ENCODE data around the gene SIL1.

- TF ChIP-seq CTCF (IDR thresholded peaks at IDR 0.05) (no peak), POLR2A (IDR thresholded peaks at IDR 0.05) (no peak), POLR2AphosphoS5 (IDR thresholded peaks at IDR 0.05) (no peak)
These were observed 287.5 kb downstream of the SIL1 start for GRCh38 chr5:138910546-138911185.
